RWPE2 (cell line): ENCODE measurements around the gene FSTL5.

Experiments used
- ATAC-seq: fragments of 200-7000 bp; cut with Tn5 transposase; 3 replicates; pipeline ENCODE4 v1.9.1; 2021; ENCODE audit warnings: low read depth
- DNase-seq: peaks from one replicate; pipeline ENCODE4 v3.0.0-alpha.2; 2020; ENCODE audit warnings: low spot score
- H3K27ac ChIP-seq: fragments of 450-650 bp; 2 replicates; pipeline ENCODE4 v1.5.1; 2017; ENCODE audit warnings: mild to moderate bottlenecking; ENCODE audit not compliant: poor library complexity, severe bottlenecking
- H3K27me3 ChIP-seq: fragments of 250-450 bp; sonication (Bioruptor Pico); 2 replicates; pipeline ENCODE4 v1.5.1; 2021; ENCODE audit warnings: mild to moderate bottlenecking, moderate library complexity; ENCODE audit not compliant: insufficient read depth, poor library complexity, severe bottlenecking
- H3K36me3 ChIP-seq: fragments of 250-450 bp; sonication (Bioruptor Pico); 2 replicates; pipeline ENCODE4 v1.5.1; 2020; ENCODE audit warnings: low read depth, mild to moderate bottlenecking, moderate library complexity
- H3K4me1 ChIP-seq: fragments of 250-450 bp; sonication (Bioruptor Pico); 2 replicates; pipeline ENCODE4 v1.5.1; 2021; ENCODE audit warnings: mild to moderate bottlenecking, moderate library complexity; ENCODE audit not compliant: insufficient read depth, poor library complexity, severe bottlenecking
- H3K4me3 ChIP-seq: fragments of 250-450 bp; sonication (Bioruptor Pico); 2 replicates; pipeline ENCODE4 v1.5.1; 2021; ENCODE audit warnings: mild to moderate bottlenecking, moderate library complexity; ENCODE audit not compliant: severe bottlenecking
- H3K9me3 ChIP-seq: fragments of 250-450 bp; sonication (Bioruptor Pico); 2 replicates; pipeline ENCODE4 v1.5.1; 2021; ENCODE audit warnings: mild to moderate bottlenecking, moderate library complexity; ENCODE audit not compliant: severe bottlenecking
- TF ChIP-seq, protein P1 (sequence below): fragments of 450-650 bp; IDR thresholded peaks from one replicate; pipeline ENCODE4 v1.5.1; 2017; ENCODE audit warnings: mild to moderate bottlenecking, moderate library complexity; ENCODE audit not compliant: poor library complexity, severe bottlenecking

Gene FSTL5

DNA sequence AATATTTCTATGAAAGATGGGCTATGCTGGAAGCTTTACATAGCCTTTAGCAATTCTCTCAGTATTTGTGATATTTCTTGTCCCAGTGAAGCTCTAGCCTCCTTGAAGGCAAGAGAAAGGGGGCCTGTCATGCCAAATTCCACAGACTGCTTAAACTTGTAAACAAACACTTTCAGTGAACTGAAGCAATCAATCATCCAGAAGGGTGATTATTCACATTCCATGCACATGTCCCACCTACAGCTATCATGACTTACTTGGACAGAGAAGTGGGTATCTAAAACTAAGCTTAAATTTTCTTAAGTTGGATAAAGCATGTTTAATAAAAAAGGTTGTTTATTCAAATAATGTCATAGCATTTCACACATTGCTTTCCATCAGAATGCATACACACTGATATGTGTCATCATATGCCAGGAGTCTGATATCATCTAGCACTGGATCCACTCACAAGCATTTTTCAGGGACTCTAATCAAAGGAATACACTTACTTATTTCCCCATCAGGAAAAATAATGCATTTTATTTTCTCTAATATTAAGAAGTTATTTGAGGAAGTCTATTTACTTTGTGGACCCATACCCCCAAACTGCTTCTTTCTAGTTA, 1.2 kb upstream of the FSTL5 start:
- peaks cover 4% of the 10 kb centered on the region for H3K27me3 ChIP-seq
- no peak; the same call in 2 of the 3 replicates for ATAC-seq
- no peak for DNase-seq
- H3K4me3 ChIP-seq: no peak overlapping the region
- no peaks in the 10 kb centered on the region for H3K9me3 ChIP-seq
- no peak overlapping the region for H3K27ac ChIP-seq
- H3K36me3 ChIP-seq: no peaks in the 10 kb centered on the region
- H3K4me1 ChIP-seq: peaks cover 9% of the 10 kb centered on the region
- TF ChIP-seq, protein P1, sequence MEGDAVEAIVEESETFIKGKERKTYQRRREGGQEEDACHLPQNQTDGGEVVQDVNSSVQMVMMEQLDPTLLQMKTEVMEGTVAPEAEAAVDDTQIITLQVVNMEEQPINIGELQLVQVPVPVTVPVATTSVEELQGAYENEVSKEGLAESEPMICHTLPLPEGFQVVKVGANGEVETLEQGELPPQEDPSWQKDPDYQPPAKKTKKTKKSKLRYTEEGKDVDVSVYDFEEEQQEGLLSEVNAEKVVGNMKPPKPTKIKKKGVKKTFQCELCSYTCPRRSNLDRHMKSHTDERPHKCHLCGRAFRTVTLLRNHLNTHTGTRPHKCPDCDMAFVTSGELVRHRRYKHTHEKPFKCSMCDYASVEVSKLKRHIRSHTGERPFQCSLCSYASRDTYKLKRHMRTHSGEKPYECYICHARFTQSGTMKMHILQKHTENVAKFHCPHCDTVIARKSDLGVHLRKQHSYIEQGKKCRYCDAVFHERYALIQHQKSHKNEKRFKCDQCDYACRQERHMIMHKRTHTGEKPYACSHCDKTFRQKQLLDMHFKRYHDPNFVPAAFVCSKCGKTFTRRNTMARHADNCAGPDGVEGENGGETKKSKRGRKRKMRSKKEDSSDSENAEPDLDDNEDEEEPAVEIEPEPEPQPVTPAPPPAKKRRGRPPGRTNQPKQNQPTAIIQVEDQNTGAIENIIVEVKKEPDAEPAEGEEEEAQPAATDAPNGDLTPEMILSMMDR: no peak

DNA sequence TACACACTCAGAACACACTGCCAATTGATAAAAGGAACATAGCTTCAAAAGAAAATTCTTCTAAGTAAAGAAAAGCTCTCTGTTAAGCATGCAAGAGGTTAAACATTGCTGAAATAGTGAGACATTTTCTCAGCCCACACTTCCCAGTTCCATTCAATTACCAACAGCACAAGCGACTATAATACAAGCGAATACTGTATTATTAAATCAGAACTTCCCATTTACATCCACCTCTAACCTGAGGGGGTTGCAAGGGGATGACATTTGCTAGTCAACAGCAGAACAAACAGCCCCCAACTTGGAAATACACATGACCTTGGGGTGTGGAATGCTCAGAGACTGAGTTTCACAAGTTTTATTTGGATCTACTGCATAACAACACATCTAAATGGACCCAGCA, 1.1 kb downstream of the FSTL5 start:
- peaks cover 4% of the 10 kb centered on the region for H3K27me3 ChIP-seq
- TF ChIP-seq, protein P1: no peak
- DNase-seq (no peak), ATAC-seq (no peak)
- peaks cover 9% of the 10 kb centered on the region for H3K4me1 ChIP-seq
- no peak overlapping the region for H3K4me3 ChIP-seq
- H3K36me3 ChIP-seq: no peaks in the 10 kb centered on the region
- H3K27ac ChIP-seq: no peak overlapping the region
- H3K9me3 ChIP-seq: no peaks in the 10 kb centered on the region

DNA sequence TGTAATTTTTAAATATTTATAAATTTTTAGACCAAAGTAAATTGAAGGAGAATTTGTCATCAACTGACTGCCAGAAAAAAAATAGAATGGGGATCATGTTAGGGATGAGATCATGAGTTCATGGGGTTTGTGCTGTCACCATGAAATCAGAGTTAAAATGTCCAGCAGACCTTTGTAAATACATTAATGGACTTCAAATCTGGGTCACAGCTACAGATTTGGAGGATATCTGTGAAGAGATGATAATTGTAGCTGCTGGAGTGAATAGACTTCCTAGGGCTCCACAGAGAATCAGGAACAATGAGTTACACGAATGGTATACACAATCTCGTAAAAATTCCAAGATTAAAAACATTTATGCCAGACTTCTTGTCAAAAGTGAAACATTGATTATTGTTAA, 6.6 kb downstream of the FSTL5 start:
- TF ChIP-seq, protein P1: no peak
- Histone ChIP-seq H3K27me3 (no peaks in the 10 kb centered on the region), H3K27ac (no peak overlapping the region), H3K4me3 (no peak overlapping the region), H3K36me3 (no peaks in the 10 kb centered on the region), H3K4me1 (no peaks in the 10 kb centered on the region), H3K9me3 (no peaks in the 10 kb centered on the region)
- no peak for DNase-seq
- no peak for ATAC-seq

DNA sequence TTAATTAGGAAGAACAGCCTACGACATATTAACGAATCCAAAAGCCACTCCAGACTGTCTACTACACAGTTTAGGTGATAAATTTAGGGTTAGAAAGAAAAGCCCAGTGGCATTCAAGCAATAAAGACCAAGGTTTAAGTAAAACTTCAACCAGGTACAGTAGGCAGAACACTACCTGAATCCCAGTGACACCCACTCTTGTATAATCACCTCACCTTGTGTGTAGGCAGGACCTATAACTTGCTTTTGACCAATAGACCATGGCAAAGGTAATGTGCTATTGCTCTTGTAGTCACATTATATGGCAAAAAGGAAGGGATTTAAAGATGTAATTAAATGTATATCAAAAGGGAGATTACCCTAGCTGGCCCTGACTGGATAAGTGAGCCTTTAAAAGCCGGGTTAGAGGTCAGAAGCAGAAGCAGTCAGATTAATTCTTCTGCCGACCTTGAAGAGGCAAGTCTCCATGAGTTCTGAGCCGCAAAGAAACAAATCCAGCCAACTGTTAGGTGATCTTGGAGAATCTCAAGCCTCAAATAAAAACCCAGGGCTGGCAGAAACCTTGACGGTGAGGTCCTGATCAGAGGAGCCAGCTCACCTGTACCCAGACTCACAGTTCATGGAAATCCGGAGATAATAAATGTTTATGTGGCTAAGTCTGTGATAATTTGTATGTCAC, 8.8 kb downstream of the FSTL5 start:
- H3K9me3 ChIP-seq: no peaks in the 10 kb centered on the region
- H3K27ac ChIP-seq: no peak overlapping the region
- DNase-seq: no peak
- peaks cover 3% of the 10 kb centered on the region for H3K27me3 ChIP-seq
- no peaks in the 10 kb centered on the region for H3K4me1 ChIP-seq
- TF ChIP-seq, protein P1: no peak
- no peaks in the 10 kb centered on the region for H3K36me3 ChIP-seq
- ATAC-seq: no peak
- no peak overlapping the region for H3K4me3 ChIP-seq

DNA sequence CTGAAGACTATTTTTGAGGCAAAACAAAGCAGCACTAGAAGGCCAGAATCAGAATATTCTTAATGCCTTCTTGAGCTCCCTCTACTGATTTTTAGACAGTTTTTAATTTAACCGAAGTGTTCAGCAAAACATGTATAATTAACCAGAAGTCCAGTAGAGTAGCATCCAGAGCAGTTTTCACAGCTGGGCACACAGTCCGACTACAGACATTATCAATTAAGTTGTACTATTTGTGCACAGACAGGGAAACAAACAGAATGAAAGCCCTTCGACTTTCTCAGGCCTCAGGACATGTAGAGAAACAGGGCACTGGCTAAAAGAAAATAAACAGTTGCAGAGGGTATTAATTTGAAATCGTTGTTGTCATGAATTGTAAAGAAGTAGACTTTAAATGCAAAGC, 11.9 kb downstream of the FSTL5 start:
- TF ChIP-seq, protein P1: no peak
- no peak overlapping the region for H3K27ac ChIP-seq
- no peaks in the 10 kb centered on the region for H3K9me3 ChIP-seq
- H3K4me1 ChIP-seq: no peaks in the 10 kb centered on the region
- ATAC-seq (no peak), DNase-seq (no peak)
- peaks cover 3% of the 10 kb centered on the region for H3K27me3 ChIP-seq
- H3K36me3 ChIP-seq: no peaks in the 10 kb centered on the region
- H3K4me3 ChIP-seq: no peak overlapping the region
